ENCODE data around the gene RASSF1.
"Not testable (repeated sequence)": the region's sequence is repeated elsewhere in the genome, so short reads cannot be mapped to it uniquely, and the experiment has no call there.

Gene RASSF1

GRCh38 chr3:50323614-50324199 is 16.9 kb downstream of the RASSF1 start:
- no peak for DNase-seq (ENCODE audit: low spot score)

GRCh38 chr3:50323092-50323600 is 17.5 kb downstream of the RASSF1 start:
- no peak for DNase-seq (ENCODE audit: low spot score)

GRCh38 chr3:50322386-50323091 is 18.1 kb downstream of the RASSF1 start, which contains the start of gene HYAL2:
TSS of gene HYAL2 (minus strand) at chr3:50322745. CDS start at chr3:50320489, 2,256 bp downstream.
- DNase-seq (ENCODE audit: low spot score): no peak

- no peak for DNase-seq (ENCODE audit: low spot score)
These were observed 18.6 kb downstream of the RASSF1 start for GRCh38 chr3:50322115-50322385.

DNA sequence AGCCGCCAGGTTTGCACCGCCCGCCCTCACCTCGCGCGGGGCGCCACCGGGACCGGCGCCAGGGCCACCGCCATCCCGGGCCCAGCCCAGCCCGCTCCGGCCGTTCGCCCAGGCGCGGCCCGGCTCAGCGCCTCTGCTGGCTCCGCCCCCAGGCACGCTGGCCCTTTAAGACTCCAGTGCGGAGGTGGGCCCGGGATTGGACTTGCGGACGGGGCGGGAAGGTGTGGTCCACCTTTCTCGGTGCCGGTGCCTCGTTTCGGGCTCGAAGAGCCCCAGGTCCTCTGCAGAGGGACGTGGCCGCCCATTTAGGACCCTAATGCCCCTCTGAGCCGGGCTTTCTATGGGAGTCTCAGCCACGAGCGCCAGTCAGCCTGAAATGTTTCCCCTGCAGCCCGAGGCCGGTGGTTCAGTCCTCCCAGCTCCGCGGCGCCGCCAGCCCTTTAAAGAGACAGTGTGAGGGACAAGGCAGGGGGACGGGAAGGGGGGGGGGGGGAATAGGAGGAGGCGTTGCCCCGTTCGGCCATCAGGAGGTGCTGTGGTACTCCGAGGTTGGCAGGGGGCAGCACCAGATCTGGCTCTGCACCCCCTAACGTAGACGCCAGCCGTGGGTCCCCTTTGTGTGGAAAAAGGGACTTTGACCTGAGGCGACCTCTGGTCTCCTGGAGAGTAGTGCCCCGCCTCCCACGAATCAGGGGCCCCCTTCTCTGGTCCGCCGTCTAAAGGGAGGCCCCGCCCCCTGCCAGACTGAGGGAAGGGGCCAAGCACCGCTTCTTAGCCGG is 19.1 kb downstream of the RASSF1 start:
- DNase-seq (ENCODE audit: low spot score): peak; percentile 77

GRCh38 chr3:50320853-50321335 is 19.7 kb downstream of the RASSF1 start:
- DNase-seq (ENCODE audit: low spot score): peak; percentile 35

- DNase-seq (ENCODE audit: low spot score): no peak
These were observed 20.6 kb downstream of the RASSF1 start for GRCh38 chr3:50319894-50320625.

DNA sequence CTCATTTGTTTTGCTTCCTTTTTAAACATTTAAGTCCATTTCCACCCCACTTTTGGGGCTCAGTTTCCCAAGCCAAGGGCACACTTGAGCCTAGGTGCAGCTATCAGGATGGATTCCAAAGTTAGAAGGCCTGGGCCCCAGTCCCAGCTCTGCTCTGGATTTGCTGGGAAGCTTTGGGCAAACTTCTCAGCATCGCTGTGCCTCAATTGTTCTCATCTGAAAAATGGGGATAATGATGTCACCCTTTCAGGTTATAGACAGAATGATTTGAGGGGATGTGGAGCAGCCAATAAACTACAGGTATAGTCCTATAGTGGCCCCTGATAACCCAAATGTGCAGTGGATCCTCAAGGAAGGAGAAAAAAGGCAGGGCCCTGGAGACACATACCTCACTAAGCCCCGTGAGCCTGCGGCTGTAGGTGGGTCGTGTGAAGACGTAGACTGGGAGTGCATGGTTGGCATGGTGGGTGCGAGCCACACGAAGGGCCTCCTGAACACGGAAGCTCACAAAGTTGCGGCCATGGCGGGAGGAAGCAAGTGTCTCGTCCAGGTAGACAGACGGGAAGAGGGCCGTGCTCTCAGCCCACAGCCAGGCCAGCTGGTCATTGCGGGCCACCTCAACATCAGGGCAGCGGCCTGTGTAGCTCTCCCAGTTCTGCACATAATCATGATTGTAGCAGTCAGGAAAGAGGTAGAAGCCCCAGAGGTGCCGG is 21.3 kb downstream of the RASSF1 start:
- no peak for DNase-seq (ENCODE audit: low spot score)

- DNase-seq (ENCODE audit: low spot score): no peak
These were observed 22.0 kb downstream of the RASSF1 start for GRCh38 chr3:50318615-50319014.

GRCh38 chr3:50318163-50318562 is 22.5 kb downstream of the RASSF1 start:
- DNase-seq (ENCODE audit: low spot score): no peak

DNA sequence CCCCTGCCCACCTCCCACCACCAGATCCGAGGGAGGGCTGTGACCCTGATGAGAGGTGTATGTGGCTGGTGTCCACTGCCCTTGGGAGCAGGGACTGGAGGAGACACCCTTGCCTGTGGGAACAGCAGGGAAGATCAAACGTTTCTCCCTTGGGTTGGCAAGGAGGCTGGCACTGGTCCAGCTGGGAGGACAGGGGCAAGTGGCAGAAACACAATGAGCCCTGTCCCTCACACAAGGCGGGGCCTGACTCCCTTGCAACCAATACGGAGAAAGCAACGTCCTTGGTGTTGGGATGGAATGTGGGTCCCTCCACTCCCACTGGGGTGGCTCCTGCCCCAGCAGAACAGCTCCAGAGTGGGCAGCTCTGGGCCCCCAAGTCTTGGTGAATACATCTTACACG is 23.3 kb downstream of the RASSF1 start:
- DNase-seq (ENCODE audit: low spot score): no peak

GRCh38 chr3:50316657-50317242 is 23.9 kb downstream of the RASSF1 start:
- peak; percentile 28 for DNase-seq (ENCODE audit: low spot score)

GRCh38 chr3:50314816-50315215 is 25.8 kb downstream of the RASSF1 start:
- DNase-seq (ENCODE audit: low spot score): no peak

- DNase-seq (ENCODE audit: low spot score): no peak
These were observed 26.3 kb downstream of the RASSF1 start for GRCh38 chr3:50314342-50314741.

GRCh38 chr3:50312041-50312440 is 28.6 kb downstream of the RASSF1 start:
- not testable (repeated sequence) for DNase-seq (ENCODE audit: low spot score)

DNA sequence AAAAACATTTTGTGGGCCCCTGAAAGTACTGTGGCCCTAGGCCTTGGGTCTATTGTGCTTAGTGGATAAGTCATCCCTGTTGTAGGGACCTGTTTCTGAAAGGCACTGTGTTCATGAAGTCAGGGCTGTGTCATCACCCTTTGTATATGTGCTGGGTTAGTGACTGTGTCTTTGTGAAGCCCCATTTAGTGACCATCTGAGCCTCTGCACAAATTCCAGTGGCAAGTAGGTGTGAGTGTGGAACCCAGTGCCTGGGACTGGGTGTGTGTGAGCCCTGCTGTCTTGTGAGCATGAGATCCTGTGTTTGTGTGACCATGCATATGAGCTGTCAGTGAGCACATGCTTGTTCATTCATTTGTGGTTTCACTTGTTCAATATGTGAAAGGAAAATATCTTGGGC is 36.0 kb downstream of the RASSF1 start:
- no peak for DNase-seq (ENCODE audit: low spot score)

GRCh38 chr3:50303013-50303815 is 37.4 kb downstream of the RASSF1 start, which contains the start of gene HYAL1:
TSS of gene HYAL1 (minus strand) at chr3:50303574. CDS start at chr3:50302956, 618 bp downstream.
- DNase-seq (ENCODE audit: low spot score): no peak

GRCh38 chr3:50302095-50303012 is 38.3 kb downstream of the RASSF1 start:
- no peak for DNase-seq (ENCODE audit: low spot score)

DNA sequence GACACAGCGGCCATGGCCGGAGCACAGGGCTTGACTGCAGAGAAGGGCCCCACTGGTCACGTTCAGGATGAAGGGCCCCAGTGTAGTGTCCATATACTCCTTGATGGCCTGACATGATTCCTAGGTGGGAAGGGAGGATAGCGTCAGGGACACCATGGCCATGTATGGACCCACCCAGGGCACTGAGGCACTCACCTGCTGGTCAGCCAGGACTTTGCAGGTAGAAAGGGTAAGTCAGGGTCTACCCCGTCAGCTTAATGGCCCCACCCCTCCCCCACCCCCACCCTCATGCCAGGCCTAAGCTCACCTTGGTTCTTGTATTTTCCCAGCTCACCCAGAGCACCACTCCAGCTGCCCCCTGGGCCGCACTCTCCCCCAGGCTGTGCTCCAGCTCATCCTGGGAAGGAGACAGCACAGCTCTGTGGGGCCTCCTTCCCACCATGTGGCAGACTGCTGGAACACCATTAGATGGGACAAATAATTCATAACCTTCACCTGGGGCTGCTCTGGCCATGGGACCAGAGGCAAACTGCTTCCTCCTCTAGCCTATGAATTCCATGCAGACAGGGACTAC is 39.9 kb downstream of the RASSF1 start:
- no peak for DNase-seq (ENCODE audit: low spot score)

All from NAMALWA (cell line).